MM.1S (cell line): ENCODE data around the gene SEC16B.

ENCODE experiments used
- DNase-seq: peaks from one replicate; pipeline ENCODE4 v3.0.0-alpha.2; 2015
- H2AFZ ChIP-seq: fragments of 300-600 bp; sonication (generic); 2 replicates; pipeline ENCODE4 v1.6.0; 2016; ENCODE audit warnings: antibody characterized with exemption, low read length
- H3F3A ChIP-seq: fragments of 300-600 bp; sonication (generic); 2 replicates; pipeline ENCODE4 v1.6.1; 2016; ENCODE audit warnings: mild to moderate bottlenecking, antibody characterized with exemption, low read length, moderate library complexity, mixed read lengths; ENCODE audit not compliant: insufficient read depth
- H3K27ac ChIP-seq: fragments of 300-600 bp; sonication (generic); 2 replicates; pipeline ENCODE4 v1.5.1; 2016; ENCODE audit warnings: mild to moderate bottlenecking, low read length
- H3K27me3 ChIP-seq: fragments of 300-600 bp; sonication (generic); replicated peaks from 2 replicates; pipeline ENCODE4 v1.6.0; 2016; ENCODE audit warnings: low read length; ENCODE audit not compliant: insufficient read depth
- H3K36me3 ChIP-seq: fragments of 300-600 bp; sonication (generic); replicated peaks from 2 replicates; pipeline ENCODE4 v1.6.1; 2016; ENCODE audit warnings: mild to moderate bottlenecking, low read length, mixed read lengths; ENCODE audit not compliant: insufficient read depth
- H3K4me1 ChIP-seq: fragments of 300-600 bp; sonication (generic); 2 replicates; pipeline ENCODE4 v1.6.1; 2016; ENCODE audit warnings: low read length, mixed read lengths
- H3K4me2 ChIP-seq: fragments of 300-600 bp; sonication (generic); 2 replicates; pipeline ENCODE4 v1.6.0; 2016; ENCODE audit warnings: low read depth, low read length
- H3K4me3 ChIP-seq: fragments of 300-600 bp; sonication (generic); 2 replicates; pipeline ENCODE4 v1.5.1; 2016; ENCODE audit warnings: low read length, mixed read lengths
- H3K79me2 ChIP-seq: fragments of 300-600 bp; sonication (generic); 2 replicates; pipeline ENCODE4 v1.6.1; 2016; ENCODE audit warnings: mixed run types, low read length, mixed read lengths
- H3K9ac ChIP-seq: fragments of 300-600 bp; sonication (generic); 2 replicates; pipeline ENCODE4 v1.6.1; 2016; ENCODE audit warnings: low read length, mixed read lengths
- H3K9me2 ChIP-seq: fragments of 300-600 bp; sonication (generic); replicated peaks from 2 replicates; pipeline ENCODE4 v1.6.1; 2016; ENCODE audit warnings: mild to moderate bottlenecking, low read length, mixed read lengths; ENCODE audit not compliant: insufficient read depth
- H3K9me3 ChIP-seq: fragments of 300-600 bp; sonication (generic); replicated peaks from 2 replicates; pipeline ENCODE4 v1.6.1; 2016; ENCODE audit warnings: mild to moderate bottlenecking, low read length, mixed read lengths; ENCODE audit not compliant: insufficient read depth
- H4K20me1 ChIP-seq: fragments of 300-600 bp; sonication (generic); 2 replicates; pipeline ENCODE4 v1.6.1; 2016; ENCODE audit warnings: mild to moderate bottlenecking, low read length, moderate library complexity, mixed read lengths; ENCODE audit not compliant: insufficient read depth
- CTCF ChIP-seq: fragments of 300-600 bp; sonication (generic); IDR thresholded peaks from 2 replicates; pipeline ENCODE4 v1.5.1; 2016; ENCODE audit warnings: antibody characterized with exemption, low read length, mixed read lengths
- EZH2 ChIP-seq: fragments of 300-600 bp; sonication (generic); optimal IDR thresholded peaks from 2 replicates; pipeline ENCODE3; 2017; ENCODE audit warnings: low read depth, mild to moderate bottlenecking, antibody characterized with exemption, low read length, mixed read lengths
- EZH2phosphoT487 ChIP-seq: fragments of 300-600 bp; sonication (generic); IDR thresholded peaks from 2 replicates; pipeline ENCODE4 v1.6.1; 2018; ENCODE audit warnings: antibody characterized with exemption, low read length

The SEC16B gene

GRCh38 chr1:177928952-177929351, 40.9 kb downstream of the SEC16B start:
- TF ChIP-seq CTCF (no peak), EZH2 (no peak), EZH2phosphoT487 (no peak)
- no peaks in the 10 kb centered on the region for H3F3A ChIP-seq
- no peaks in the 10 kb centered on the region for H3K9me2 ChIP-seq
- no peak overlapping the region for H3K9ac ChIP-seq
- H3K4me2 ChIP-seq = no peak overlapping the region
- no peak overlapping the region for H3K4me3 ChIP-seq
- no peaks in the 10 kb centered on the region for H4K20me1 ChIP-seq
- H3K27ac ChIP-seq = no peak overlapping the region
- H3K4me1 ChIP-seq = no peaks in the 10 kb centered on the region
- no peaks in the 10 kb centered on the region for H3K79me2 ChIP-seq
- no peak for DNase-seq
- no peaks in the 10 kb centered on the region for H3K36me3 ChIP-seq
- H3K9me3 ChIP-seq = no peaks in the 10 kb centered on the region
- no peak overlapping the region for H2AFZ ChIP-seq
- H3K27me3 ChIP-seq = no peaks in the 10 kb centered on the region

DNA sequence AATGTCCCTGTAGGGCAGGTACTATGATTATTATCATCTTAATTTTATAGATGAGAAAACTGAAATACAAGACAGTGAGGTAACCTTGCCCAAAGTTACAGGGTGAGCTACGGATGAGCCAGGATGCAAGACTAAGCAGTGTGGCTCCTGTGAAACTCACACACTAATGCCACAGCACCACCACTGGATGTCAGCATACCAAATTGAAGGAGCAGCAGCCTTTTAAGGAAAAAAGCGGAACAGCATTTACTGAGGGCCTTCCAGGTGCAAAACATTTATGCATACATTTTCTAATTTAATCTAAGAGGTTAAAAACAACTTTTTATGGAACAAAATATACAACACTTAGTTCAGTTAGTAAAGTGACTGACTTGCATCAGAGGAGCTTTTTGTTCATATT, 41.7 kb downstream of the SEC16B start:
- no peaks in the 10 kb centered on the region for H3K36me3 ChIP-seq
- H2AFZ ChIP-seq = no peak overlapping the region
- H3K79me2 ChIP-seq = no peaks in the 10 kb centered on the region
- no peak overlapping the region for H3K4me2 ChIP-seq
- H3K4me1 ChIP-seq = no peaks in the 10 kb centered on the region
- H3K27ac ChIP-seq = no peak overlapping the region
- no peak overlapping the region for H3K4me3 ChIP-seq
- no peak for DNase-seq
- no peak overlapping the region for H3K9ac ChIP-seq
- H4K20me1 ChIP-seq = no peaks in the 10 kb centered on the region
- no peaks in the 10 kb centered on the region for H3K9me3 ChIP-seq
- no peak for TF ChIP-seq EZH2phosphoT487
- no peak for TF ChIP-seq CTCF
- TF ChIP-seq EZH2 = no peak
- H3K27me3 ChIP-seq = no peaks in the 10 kb centered on the region
- no peaks in the 10 kb centered on the region for H3F3A ChIP-seq
- no peaks in the 10 kb centered on the region for H3K9me2 ChIP-seq

DNA sequence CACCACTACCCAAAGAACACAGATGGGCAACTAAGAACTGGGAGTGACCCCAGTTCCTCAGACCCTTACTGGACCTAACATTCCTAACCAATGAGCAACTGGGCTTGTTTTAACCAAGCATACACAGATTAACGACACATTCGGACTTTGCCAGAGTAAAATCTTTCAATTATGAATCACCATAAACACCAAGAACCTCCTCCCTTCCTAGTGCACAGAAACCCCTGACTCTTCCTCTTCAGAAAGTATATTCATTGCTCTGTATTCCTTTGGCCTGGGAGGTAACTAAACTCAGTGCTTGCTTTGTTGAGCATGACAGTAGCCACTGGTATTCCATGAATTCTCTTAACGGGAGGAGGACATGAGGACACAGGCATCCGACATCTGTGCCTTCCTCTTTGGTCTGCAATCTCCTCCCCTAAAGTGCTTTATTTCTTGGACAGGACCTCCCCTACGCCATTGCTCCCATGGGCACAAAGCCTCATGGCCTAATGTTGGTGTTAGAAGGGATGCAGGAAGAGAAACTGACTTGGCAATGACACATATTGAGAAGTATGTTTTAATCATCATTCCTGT, 42.7 kb downstream of the SEC16B start:
- no peaks in the 10 kb centered on the region for H3K4me1 ChIP-seq
- H4K20me1 ChIP-seq = no peaks in the 10 kb centered on the region
- no peak overlapping the region for H3K9ac ChIP-seq
- H3K9me2 ChIP-seq = no peaks in the 10 kb centered on the region
- H3K9me3 ChIP-seq = no peaks in the 10 kb centered on the region
- H3F3A ChIP-seq = no peaks in the 10 kb centered on the region
- no peak overlapping the region for H3K4me3 ChIP-seq
- no peak overlapping the region for H3K27ac ChIP-seq
- H3K36me3 ChIP-seq = no peaks in the 10 kb centered on the region
- no peak overlapping the region for H3K4me2 ChIP-seq
- no peak overlapping the region for H2AFZ ChIP-seq
- DNase-seq = no peak
- no peak for TF ChIP-seq EZH2
- no peak for TF ChIP-seq CTCF
- TF ChIP-seq EZH2phosphoT487 = no peak
- H3K27me3 ChIP-seq = no peaks in the 10 kb centered on the region
- no peaks in the 10 kb centered on the region for H3K79me2 ChIP-seq
